Neural cell (in vitro differentiated cells): ENCODE data around the gene MYO5C. TPM values are rescaled to one million over a fixed set of nuclear protein-coding genes. Genes with fewer than 3 reads are reported as not detected.

Experiments
- H2AFZ ChIP-seq: fragments of 200-600, 300-800 bp; sonication (generic), shearing (Covaris generic); 2 replicates; pipeline ENCODE4 v1.6.0; 2014; ENCODE audit warnings: low read depth, mild to moderate bottlenecking, antibody characterized with exemption, low read length, moderate library complexity
- H3F3A ChIP-seq: fragments of 200-600 bp; shearing (Covaris generic); 2 replicates; pipeline ENCODE4 v1.6.1; 2016; ENCODE audit warnings: mild to moderate bottlenecking, moderate library complexity, mixed read lengths, antibody characterized with exemption, low read length; ENCODE audit not compliant: insufficient read depth, poor library complexity, severe bottlenecking
- H3K27ac ChIP-seq: fragments of 200-600, 300-800 bp; sonication (generic), shearing (Covaris generic); 2 replicates; pipeline ENCODE4 v1.5.1; 2014; ENCODE audit warnings: mild to moderate bottlenecking, low read length, moderate library complexity
- H3K27me3 ChIP-seq: fragments of 300-800, 200-600 bp; sonication (generic), shearing (Covaris generic); 2 replicates; pipeline ENCODE4 v1.6.0; 2014; ENCODE audit warnings: mild to moderate bottlenecking, low read depth, low read length, moderate library complexity; ENCODE audit not compliant: insufficient read depth
- H3K36me3 ChIP-seq: fragments of 300-800, 200-600 bp; sonication (generic), shearing (Covaris generic); 2 replicates; pipeline ENCODE4 v1.5.1; 2014; ENCODE audit warnings: mild to moderate bottlenecking, antibody characterized with exemption, low read length, moderate library complexity; ENCODE audit not compliant: insufficient read depth
- H3K4me2 ChIP-seq: fragments of 300-800, 200-600 bp; sonication (generic), shearing (Covaris generic); 2 replicates; pipeline ENCODE4 v1.6.0; 2014; ENCODE audit warnings: mild to moderate bottlenecking, low read length
- H3K4me3 ChIP-seq: fragments of 300-800, 200-600 bp; sonication (generic), shearing (Covaris generic); 2 replicates; pipeline ENCODE4 v1.5.1; 2014; ENCODE audit warnings: mild to moderate bottlenecking, low read length, moderate library complexity
- H3K79me2 ChIP-seq: fragments of 200-600 bp; shearing (Covaris generic); replicated peaks from 2 replicates; pipeline ENCODE4 v1.6.0; 2014; ENCODE audit warnings: mild to moderate bottlenecking, low read length, moderate library complexity; ENCODE audit not compliant: insufficient read depth
- H3K9ac ChIP-seq: fragments of 300-800, 200-600 bp; sonication (generic), shearing (Covaris generic); 2 replicates; pipeline ENCODE4 v1.6.1; 2016; ENCODE audit warnings: mild to moderate bottlenecking, low read length, mixed read lengths
- H3K9me2 ChIP-seq: fragments of 200-600 bp; shearing (Covaris generic); 2 replicates; pipeline ENCODE4 v1.6.1; 2016; ENCODE audit warnings: mild to moderate bottlenecking, low read length, mixed read lengths; ENCODE audit not compliant: insufficient read depth
- H3K9me3 ChIP-seq: fragments of 200-600, 300-800 bp; sonication (generic), shearing (Covaris generic); 2 replicates; pipeline ENCODE4 v1.6.1; 2016; ENCODE audit warnings: mild to moderate bottlenecking, mixed run types, low read length, moderate library complexity, mixed read lengths
- H4K20me1 ChIP-seq: fragments of 200-600 bp; shearing (Covaris generic); 2 replicates; pipeline ENCODE4 v1.6.1; 2016; ENCODE audit warnings: mild to moderate bottlenecking, mixed run types; ENCODE audit not compliant: insufficient read depth
- EP300 ChIP-seq: fragments of 450-650 bp; conservative IDR thresholded peaks from 2 replicates; pipeline ENCODE4 v1.6.1; 2014; ENCODE audit warnings: antibody characterized with exemption, mild to moderate bottlenecking, moderate library complexity; ENCODE audit not compliant: poor library complexity, severe bottlenecking
- EZH2 ChIP-seq: fragments of 200-600, 300-800 bp; shearing (Covaris generic), sonication (generic); IDR thresholded peaks from 2 replicates; pipeline ENCODE4 v1.6.1; 2014; ENCODE audit warnings: antibody characterized with exemption, low read length, borderline replicate concordance, mild to moderate bottlenecking; ENCODE audit not compliant: insufficient read depth, poor library complexity, severe bottlenecking
- MXI1 ChIP-seq: fragments of 450-650 bp; conservative IDR thresholded peaks from 2 replicates; pipeline ENCODE4 v1.6.1; 2014; ENCODE audit warnings: antibody characterized with exemption, mild to moderate bottlenecking; ENCODE audit not compliant: poor library complexity, severe bottlenecking
- POLR2AphosphoS5 ChIP-seq: IDR thresholded peaks from 2 replicates; pipeline ENCODE4 v1.6.1; 2012
- RAD21 ChIP-seq: fragments of 450-650 bp; conservative IDR thresholded peaks from 2 replicates; pipeline ENCODE4 v1.6.1; 2014; ENCODE audit warnings: antibody characterized with exemption, mild to moderate bottlenecking, moderate library complexity
- SMC3 ChIP-seq: fragments of 450-650 bp; conservative IDR thresholded peaks from 2 replicates; pipeline ENCODE4 v1.6.1; 2014; ENCODE audit warnings: antibody characterized with exemption, mild to moderate bottlenecking, moderate library complexity; ENCODE audit not compliant: poor library complexity
- TAF1 ChIP-seq: IDR thresholded peaks from 2 replicates; pipeline ENCODE4 v1.6.1; 2012; ENCODE audit warnings: low read depth
- polyA plus RNA-seq: library from polyadenylated mRNA; depleted of rRNA; stranded (reverse); fragments of >200 nt; gene quantifications from 2 replicates; pipeline ENCODE4 v1.2.3, GENCODE V29; 2014
- small RNA-seq, 3 experiments: library from RNA; depleted of rRNA; stranded (forward); fragments of <200 nt; gene quantifications; one replicate each; pipeline ENCODE3, GENCODE V24; 2012
- TF ChIP-seq, protein P1 (sequence below): IDR thresholded peaks from 2 replicates; pipeline ENCODE4 v1.6.1; 2012; ENCODE audit warnings: borderline replicate concordance
- TF ChIP-seq, protein P2 (sequence below): fragments of 450-650 bp; IDR thresholded peaks from 2 replicates; pipeline ENCODE4 v1.5.1; 2014; ENCODE audit warnings: antibody characterized with exemption, mild to moderate bottlenecking, moderate library complexity; ENCODE audit not compliant: poor library complexity, severe bottlenecking

Gene MYO5C
- polyA plus RNA-seq, 1 donor from 2014 or later, result 0.77 TPM

DNA sequence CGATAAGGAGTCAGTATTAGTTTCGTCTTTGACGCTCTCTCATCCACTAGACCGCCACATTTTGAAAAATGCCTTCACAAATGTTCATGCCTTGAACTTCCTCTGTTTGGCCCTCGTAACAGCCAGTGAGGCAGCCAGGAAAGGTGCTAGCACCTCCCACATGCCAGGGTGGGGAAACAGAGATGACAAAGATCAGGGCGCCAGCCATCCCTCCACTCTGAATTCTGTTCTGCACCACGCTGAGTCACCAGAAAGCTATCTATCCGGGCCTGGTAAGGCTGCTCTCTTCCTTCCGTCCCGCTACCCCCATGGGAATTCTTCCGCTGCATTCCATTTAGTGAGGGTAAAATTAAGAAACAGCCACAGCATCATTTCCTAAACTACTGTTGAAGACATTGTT lies 151.7 kb downstream of the MYO5C start:
- Histone ChIP-seq H3K27me3 (no peaks in the 10 kb centered on the region), H3K9me2 (no peaks in the 10 kb centered on the region), H4K20me1 (no peaks in the 10 kb centered on the region), H3K27ac (no peak overlapping the region), H3K4me3 (no peak overlapping the region), H3F3A (no peaks in the 10 kb centered on the region), H3K79me2 (no peaks in the 10 kb centered on the region), H3K9ac (no peak overlapping the region), H3K9me3 (no peaks in the 10 kb centered on the region), H3K4me2 (no peak overlapping the region), H2AFZ (no peak overlapping the region), H3K36me3 (no peaks in the 10 kb centered on the region)
- TF ChIP-seq, protein P1, sequence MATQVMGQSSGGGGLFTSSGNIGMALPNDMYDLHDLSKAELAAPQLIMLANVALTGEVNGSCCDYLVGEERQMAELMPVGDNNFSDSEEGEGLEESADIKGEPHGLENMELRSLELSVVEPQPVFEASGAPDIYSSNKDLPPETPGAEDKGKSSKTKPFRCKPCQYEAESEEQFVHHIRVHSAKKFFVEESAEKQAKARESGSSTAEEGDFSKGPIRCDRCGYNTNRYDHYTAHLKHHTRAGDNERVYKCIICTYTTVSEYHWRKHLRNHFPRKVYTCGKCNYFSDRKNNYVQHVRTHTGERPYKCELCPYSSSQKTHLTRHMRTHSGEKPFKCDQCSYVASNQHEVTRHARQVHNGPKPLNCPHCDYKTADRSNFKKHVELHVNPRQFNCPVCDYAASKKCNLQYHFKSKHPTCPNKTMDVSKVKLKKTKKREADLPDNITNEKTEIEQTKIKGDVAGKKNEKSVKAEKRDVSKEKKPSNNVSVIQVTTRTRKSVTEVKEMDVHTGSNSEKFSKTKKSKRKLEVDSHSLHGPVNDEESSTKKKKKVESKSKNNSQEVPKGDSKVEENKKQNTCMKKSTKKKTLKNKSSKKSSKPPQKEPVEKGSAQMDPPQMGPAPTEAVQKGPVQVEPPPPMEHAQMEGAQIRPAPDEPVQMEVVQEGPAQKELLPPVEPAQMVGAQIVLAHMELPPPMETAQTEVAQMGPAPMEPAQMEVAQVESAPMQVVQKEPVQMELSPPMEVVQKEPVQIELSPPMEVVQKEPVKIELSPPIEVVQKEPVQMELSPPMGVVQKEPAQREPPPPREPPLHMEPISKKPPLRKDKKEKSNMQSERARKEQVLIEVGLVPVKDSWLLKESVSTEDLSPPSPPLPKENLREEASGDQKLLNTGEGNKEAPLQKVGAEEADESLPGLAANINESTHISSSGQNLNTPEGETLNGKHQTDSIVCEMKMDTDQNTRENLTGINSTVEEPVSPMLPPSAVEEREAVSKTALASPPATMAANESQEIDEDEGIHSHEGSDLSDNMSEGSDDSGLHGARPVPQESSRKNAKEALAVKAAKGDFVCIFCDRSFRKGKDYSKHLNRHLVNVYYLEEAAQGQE, result no peak
- TF ChIP-seq MXI1 (no peak), POLR2AphosphoS5 (no peak), RAD21 (no peak), TAF1 (no peak), EP300 (no peak), SMC3 (no peak), EZH2 (no peak)
- TF ChIP-seq, protein P2, sequence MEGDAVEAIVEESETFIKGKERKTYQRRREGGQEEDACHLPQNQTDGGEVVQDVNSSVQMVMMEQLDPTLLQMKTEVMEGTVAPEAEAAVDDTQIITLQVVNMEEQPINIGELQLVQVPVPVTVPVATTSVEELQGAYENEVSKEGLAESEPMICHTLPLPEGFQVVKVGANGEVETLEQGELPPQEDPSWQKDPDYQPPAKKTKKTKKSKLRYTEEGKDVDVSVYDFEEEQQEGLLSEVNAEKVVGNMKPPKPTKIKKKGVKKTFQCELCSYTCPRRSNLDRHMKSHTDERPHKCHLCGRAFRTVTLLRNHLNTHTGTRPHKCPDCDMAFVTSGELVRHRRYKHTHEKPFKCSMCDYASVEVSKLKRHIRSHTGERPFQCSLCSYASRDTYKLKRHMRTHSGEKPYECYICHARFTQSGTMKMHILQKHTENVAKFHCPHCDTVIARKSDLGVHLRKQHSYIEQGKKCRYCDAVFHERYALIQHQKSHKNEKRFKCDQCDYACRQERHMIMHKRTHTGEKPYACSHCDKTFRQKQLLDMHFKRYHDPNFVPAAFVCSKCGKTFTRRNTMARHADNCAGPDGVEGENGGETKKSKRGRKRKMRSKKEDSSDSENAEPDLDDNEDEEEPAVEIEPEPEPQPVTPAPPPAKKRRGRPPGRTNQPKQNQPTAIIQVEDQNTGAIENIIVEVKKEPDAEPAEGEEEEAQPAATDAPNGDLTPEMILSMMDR, result no peak

Small RNA genes lying within 50 kb of the gene (small RNA-seq; reads per million reads assigned to genes)
- gene MIR1266 (0 to 0.06 (median 0) reads per million in 3 experiments), gene RF00019 (0 to 1.2 (median 0) reads per million in 3 experiments)

Other genes starting within 250 kb of the MYO5C start
- 0.24 TPM in 1 of 2 replicates, not detected in the other for gene BCL2L10, start 183.0 kb downstream of the MYO5C start, polyA plus RNA-seq
- 89.6 and 116 TPM in 2 replicates for gene GNB5, start 104.4 kb downstream of the MYO5C start, polyA plus RNA-seq
- 43.8 and 45.2 TPM in 2 replicates for gene MYO5A, start 233.1 kb upstream of the MYO5C start, polyA plus RNA-seq